Nephron (organoid): ENCODE measurements around the gene MGMT.

Source experiments
- H3K27ac Mint-ChIP-seq, 3 experiments: 2 replicates each; pipeline ENCODE4 v1.8.0; 2020; ENCODE audit warnings: mixed read lengths in 3 of 3, mild to moderate bottlenecking in 2 of 3, moderate library complexity in 1 of 3
- H3K27me3 Mint-ChIP-seq: 2 replicates; pipeline ENCODE4 v1.8.0; 2021; ENCODE audit warnings: low read depth, mild to moderate bottlenecking, moderate library complexity, mixed read lengths
- H3K36me3 Mint-ChIP-seq: 2 replicates; pipeline ENCODE4 v1.8.0; 2020; ENCODE audit warnings: low read depth, mixed read lengths
- H3K4me1 Mint-ChIP-seq: 2 replicates; pipeline ENCODE4 v1.8.0; 2020; ENCODE audit warnings: mixed read lengths
- H3K4me3 Mint-ChIP-seq, 3 experiments: 2 replicates each; pipeline ENCODE4 v1.8.0; 2020; ENCODE audit warnings: mild to moderate bottlenecking in 3 of 3, mixed read lengths in 3 of 3, moderate library complexity in 2 of 3
- H3K9me3 Mint-ChIP-seq: 2 replicates; pipeline ENCODE4 v1.8.0; 2020; ENCODE audit warnings: mixed read lengths
- TF ChIP-seq, protein P1 (sequence below), 3 experiments: fragments of 200-600 bp; sonication (generic); IDR thresholded peaks; one replicate each; pipeline ENCODE4 v1.5.0; 2021; ENCODE audit warnings: antibody characterized with exemption in 3 of 3; ENCODE audit not compliant: unreplicated experiment in 3 of 3

The MGMT gene

DNA sequence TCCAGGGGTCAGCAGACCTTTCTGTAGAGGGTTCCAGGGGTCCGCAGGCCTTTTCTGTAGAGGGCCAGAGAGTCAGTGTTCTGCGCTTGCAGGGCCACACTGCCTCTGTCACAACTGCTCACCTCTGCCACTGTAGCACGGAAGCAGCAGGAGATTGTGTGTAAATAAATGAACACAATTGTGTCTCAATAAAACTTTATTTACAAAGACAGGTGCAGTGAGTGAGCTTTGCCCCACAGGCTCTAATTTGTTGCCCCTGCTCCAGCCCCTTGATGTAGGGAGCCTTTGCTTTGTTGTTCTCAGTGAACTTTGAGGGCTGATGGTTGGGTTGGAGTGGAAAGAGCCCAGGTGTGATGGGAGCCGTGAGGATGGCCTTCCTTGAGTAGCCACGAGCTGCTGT lies 67.8 kb downstream of the MGMT start:
- H3K27me3 Mint-ChIP-seq: no peaks in the 10 kb centered on the region
- H3K4me3 Mint-ChIP-seq: no peak overlapping the region
- TF ChIP-seq, protein P1, sequence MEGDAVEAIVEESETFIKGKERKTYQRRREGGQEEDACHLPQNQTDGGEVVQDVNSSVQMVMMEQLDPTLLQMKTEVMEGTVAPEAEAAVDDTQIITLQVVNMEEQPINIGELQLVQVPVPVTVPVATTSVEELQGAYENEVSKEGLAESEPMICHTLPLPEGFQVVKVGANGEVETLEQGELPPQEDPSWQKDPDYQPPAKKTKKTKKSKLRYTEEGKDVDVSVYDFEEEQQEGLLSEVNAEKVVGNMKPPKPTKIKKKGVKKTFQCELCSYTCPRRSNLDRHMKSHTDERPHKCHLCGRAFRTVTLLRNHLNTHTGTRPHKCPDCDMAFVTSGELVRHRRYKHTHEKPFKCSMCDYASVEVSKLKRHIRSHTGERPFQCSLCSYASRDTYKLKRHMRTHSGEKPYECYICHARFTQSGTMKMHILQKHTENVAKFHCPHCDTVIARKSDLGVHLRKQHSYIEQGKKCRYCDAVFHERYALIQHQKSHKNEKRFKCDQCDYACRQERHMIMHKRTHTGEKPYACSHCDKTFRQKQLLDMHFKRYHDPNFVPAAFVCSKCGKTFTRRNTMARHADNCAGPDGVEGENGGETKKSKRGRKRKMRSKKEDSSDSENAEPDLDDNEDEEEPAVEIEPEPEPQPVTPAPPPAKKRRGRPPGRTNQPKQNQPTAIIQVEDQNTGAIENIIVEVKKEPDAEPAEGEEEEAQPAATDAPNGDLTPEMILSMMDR (IDR thresholded peaks at IDR 0.05; ENCODE audit: unreplicated experiment in 3 of 3): no peak
- H3K36me3 Mint-ChIP-seq: peaks cover 16% of the 10 kb centered on the region
- H3K27ac Mint-ChIP-seq: no peak overlapping the region
- peaks cover 19% of the 10 kb centered on the region for H3K4me1 Mint-ChIP-seq
- H3K9me3 Mint-ChIP-seq: peaks cover 2% of the 10 kb centered on the region

DNA sequence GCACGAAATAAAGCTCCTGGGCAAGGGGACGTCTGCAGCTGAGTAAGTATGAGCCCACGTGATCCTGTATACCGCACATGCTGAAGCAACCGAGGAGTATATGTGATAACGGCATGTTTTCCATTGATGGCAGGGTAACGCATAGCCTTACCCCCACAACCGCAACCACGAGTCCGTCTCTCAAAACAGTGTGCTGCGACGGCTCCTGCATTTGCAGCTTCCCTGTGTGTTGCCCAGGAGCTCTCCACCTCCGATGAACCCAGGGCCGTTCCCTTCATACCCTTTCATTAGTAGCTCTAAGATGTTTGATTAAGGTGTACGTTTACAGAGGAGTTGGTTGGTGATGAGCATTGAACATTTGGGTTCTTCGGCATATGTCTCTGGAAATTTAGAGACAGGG lies 69.3 kb downstream of the MGMT start:
- TF ChIP-seq, protein P1 (IDR thresholded peaks at IDR 0.05; ENCODE audit: unreplicated experiment in 3 of 3): no peak
- H3K27ac Mint-ChIP-seq: peak overlapping the region in 1 of 3 experiments; percentile 31
- H3K36me3 Mint-ChIP-seq: peaks cover 22% of the 10 kb centered on the region
- H3K27me3 Mint-ChIP-seq: peaks cover 3% of the 10 kb centered on the region
- no peak overlapping the region for H3K4me3 Mint-ChIP-seq
- H3K4me1 Mint-ChIP-seq: peaks cover 22% of the 10 kb centered on the region
- peaks cover 2% of the 10 kb centered on the region for H3K9me3 Mint-ChIP-seq

DNA sequence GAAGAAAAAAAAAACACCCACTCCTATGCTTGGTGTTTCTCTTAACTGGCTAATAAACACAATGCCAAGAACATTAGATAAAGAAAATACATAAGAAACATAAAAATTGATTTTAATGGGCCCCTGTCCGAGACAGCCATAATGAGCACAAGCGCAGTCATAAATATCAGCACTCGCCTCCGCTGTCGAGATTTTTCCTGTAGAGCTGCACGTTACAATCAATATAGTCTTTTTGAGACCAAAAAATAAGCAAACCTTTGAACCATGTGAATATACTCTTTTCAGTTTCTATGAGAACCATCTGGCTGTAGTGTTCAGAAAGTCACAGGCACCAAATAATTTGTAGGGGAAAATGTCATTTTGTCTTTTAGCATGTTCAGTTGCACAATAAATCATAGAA lies 70.1 kb downstream of the MGMT start:
- peaks cover 22% of the 10 kb centered on the region for H3K36me3 Mint-ChIP-seq

DNA sequence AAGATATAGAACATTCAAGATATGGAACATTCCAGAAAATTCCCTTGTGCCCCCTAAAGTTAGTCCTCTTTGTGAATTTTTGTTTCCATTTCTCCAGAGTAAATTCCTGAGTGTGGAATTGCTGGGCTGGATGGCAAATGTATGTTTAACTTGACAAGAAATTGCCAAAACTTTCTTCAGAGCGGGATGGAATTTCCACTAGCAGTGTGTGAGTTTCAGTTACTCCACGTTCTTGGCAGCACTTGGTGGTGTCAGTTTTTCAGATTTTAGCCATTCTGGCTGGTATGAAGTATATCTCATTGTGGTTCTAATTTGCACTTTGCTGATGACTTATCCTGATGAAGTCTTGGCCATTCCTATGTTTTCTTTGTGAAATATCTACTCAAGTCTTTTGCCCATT lies 71.2 kb downstream of the MGMT start:
- Mint-ChIP-seq H3K27ac (no peak overlapping the region), H3K4me1 (peaks cover 34% of the 10 kb centered on the region), H3K4me3 (no peak overlapping the region), H3K36me3 (peaks cover 22% of the 10 kb centered on the region), H3K27me3 (peaks cover 4% of the 10 kb centered on the region), H3K9me3 (peaks cover 2% of the 10 kb centered on the region)
- TF ChIP-seq, protein P1 (IDR thresholded peaks at IDR 0.05; ENCODE audit: unreplicated experiment in 3 of 3): no peak

More for the DNA sequence above, 70.1 kb downstream of the MGMT start:
- H3K27me3 Mint-ChIP-seq: peaks cover 4% of the 10 kb centered on the region
- H3K27ac Mint-ChIP-seq: peak overlapping the region in 2 of 3 experiments; percentile 8 to 31
- TF ChIP-seq, protein P1 (IDR thresholded peaks at IDR 0.05; ENCODE audit: unreplicated experiment in 3 of 3): no peak
- peaks cover 23% of the 10 kb centered on the region for H3K4me1 Mint-ChIP-seq
- no peak overlapping the region for H3K4me3 Mint-ChIP-seq
- peaks cover 2% of the 10 kb centered on the region for H3K9me3 Mint-ChIP-seq

DNA sequence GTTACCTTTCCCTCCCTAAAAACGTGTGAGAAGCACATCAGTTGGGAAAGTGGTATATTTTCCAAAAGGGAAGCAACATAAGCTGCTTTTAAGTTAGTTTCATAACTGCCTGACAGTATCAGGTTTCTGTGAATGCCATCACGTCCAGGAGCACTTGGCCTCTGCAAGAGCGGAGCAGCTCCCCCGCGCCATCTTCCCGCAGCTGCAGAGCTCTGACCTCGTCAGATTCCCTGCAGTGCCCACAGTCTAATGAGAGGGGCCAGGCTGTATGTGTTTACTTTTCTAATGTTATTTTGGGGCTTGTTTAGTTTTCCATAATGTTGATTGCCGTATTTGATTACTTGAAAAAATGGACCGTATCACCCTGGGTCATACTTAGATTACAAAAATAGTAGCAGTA lies 74.2 kb downstream of the MGMT start:
- Mint-ChIP-seq H3K36me3 (peaks cover 22% of the 10 kb centered on the region), H3K27me3 (peaks cover 14% of the 10 kb centered on the region), H3K9me3 (peaks cover 2% of the 10 kb centered on the region), H3K27ac (peak overlapping the region; percentile 60 to 93 (median 64)), H3K4me1 (peaks cover 35% of the 10 kb centered on the region), H3K4me3 (peak overlapping the region; percentile 4 to 14 (median 8))
- TF ChIP-seq, protein P1 (IDR thresholded peaks at IDR 0.05; ENCODE audit: unreplicated experiment in 3 of 3): no peak

DNA sequence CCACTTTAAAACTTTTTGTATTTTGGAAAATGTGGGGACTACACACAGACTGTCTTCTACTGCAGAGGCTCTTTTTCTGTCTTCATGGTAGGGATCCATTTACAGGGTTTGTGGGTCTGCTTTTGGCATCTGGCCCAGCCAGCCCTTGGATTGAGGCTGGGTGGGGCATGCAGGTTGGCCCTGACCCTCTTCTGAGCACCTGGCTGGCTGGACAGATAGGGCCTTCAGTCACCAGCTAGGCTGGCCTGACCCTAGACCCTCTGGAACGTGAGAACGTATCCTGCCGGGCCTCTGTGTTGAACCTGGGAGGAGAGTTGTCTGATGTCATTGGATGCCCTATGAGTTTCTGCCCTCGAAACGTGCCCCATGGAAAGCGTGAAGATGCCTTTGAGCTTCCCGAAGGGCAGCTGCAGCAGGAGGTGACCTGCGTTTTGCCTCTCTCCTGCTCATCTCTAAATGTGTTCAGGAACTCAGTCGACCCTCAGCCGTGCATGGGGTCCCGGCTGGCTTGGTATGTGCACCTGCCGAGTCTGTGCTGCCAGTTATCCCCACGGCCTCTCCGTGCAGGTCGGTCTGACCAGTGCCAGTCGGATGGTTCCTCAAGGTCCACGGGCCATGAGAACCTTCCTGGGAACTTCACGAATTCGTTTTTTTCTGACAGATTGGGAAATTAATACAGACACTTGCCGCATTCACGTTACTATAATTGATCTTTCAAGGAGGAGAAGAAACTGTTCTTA lies 74.9 kb downstream of the MGMT start:
- Mint-ChIP-seq H3K36me3 (peaks cover 20% of the 10 kb centered on the region), H3K4me3 (no peak overlapping the region), H3K4me1 (peaks cover 32% of the 10 kb centered on the region), H3K27me3 (peaks cover 16% of the 10 kb centered on the region), H3K27ac (peak overlapping the region in 2 of 3 experiments; percentile 60 to 93), H3K9me3 (peaks cover 2% of the 10 kb centered on the region)
- TF ChIP-seq, protein P1 (IDR thresholded peaks at IDR 0.05; ENCODE audit: unreplicated experiment in 3 of 3): no peak
